Activated effector memory CD4-positive, alpha-beta T cell treated with Interleukin-2 at 50 U/mL for 16 hours (primary cell): ENCODE results near the gene STMN1.
"Not testable (repeated sequence)": the region's sequence is repeated elsewhere in the genome, so short reads cannot be mapped to it uniquely, and the experiment has no call there.

Source experiments
- DNase-seq: peaks from one replicate; pipeline ENCODE4 v3.0.0-alpha.2; 2020

The STMN1 gene

GRCh38 chr1:25905680-25906643 lies at the start of gene STMN1:
STMN1 (minus strand) TSS chr1:25906419; CDS start chr1:25904676, 1,743 bp downstream.
- DNase-seq = peak; percentile 82

GRCh38 chr1:25955553-25955952 lies 49.3 kb upstream of the STMN1 start:
- no peak for DNase-seq

GRCh38 chr1:25954282-25954938 lies 48.2 kb upstream of the STMN1 start:
- no peak for DNase-seq

DNA sequence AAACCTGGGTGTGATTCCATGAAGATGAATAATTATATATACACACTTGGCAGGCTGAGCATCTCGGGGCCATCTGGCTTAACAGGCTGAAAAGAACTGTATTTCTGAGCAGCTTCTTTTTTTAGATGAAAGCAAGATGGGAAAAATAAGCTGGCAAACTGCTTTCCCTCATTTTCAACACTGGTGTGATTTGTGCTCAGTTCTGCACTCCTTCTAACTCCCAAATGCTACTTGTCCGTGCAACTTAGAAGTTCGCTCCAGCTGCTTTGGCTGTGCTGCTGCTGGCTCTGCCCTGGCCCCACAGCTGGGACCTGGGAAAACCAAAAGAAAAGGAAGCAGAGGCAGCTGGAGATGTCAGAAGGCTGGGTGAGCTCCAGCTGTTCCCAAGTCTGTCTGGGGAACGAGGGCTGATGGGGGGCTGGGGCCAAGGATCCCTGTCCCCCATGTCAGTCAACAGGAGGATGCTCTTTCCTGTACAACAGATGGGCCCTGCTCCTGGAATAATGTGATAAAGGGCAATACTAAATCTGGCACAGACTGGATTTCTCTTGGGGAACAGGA lies 46.7 kb upstream of the STMN1 start:
- DNase-seq = no peak

DNA sequence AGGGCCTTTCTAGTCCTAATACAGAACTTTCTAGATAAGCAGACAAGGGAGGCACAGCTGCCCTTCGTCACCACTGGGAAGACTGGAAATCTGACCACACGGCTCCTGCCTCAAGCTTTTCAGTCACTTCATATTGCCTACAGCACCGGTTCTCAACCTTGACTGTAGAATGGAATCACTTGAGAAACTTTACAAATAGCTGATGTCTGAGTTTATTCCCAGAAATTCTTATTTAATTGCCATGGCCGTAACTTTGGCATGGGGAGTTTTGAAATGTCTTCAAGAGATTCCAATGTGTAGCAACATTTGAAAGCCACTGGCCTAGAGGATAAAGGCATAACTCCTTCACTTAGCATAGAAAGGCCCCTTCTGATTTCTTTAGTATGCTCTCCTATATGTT lies 42.4 kb upstream of the STMN1 start:
- no peak for DNase-seq

GRCh38 chr1:25947027-25947426 lies 40.8 kb upstream of the STMN1 start:
- no peak for DNase-seq

DNA sequence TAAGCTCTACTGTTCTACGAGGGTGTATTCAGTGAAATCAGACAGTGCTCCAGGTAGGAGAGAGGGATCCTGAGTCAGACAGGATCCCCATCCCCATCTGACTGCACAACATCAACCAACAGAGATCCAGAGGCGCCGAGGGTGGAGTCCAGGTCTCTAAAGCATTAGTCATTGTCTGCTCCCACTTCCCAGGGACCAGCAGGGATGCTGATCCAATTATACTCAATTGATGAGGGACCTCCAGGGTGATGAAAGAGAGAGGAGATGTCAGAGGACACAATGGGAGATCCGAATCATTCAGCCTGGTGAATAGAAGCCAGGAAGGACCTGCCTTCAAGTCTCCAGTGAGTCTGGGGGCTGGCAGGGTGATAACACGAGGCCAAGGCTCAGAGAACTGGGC lies 39.5 kb upstream of the STMN1 start:
- DNase-seq = no peak

- no peak for DNase-seq
Measured at GRCh38 chr1:25944986-25945385, 38.8 kb upstream of the STMN1 start.

DNA sequence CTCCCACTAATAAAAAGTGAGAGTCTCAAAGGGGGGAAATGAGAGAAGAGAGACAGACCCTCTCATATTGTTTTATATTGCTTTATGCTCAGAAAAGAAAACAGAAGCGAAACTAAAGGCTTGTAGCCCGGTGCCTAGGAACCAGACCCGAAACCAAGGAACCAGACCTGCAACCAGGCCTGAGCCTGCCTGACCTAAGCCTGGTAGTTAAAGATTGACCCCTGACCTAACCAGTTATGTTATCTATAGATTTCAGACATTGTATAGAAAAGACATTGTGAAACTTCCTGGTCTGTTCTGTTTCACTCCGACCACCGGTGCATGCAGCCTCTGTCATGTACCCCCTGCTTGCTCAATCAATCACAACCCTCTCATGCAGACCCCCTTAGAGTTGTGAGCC lies 37.3 kb upstream of the STMN1 start:
- DNase-seq = not testable (repeated sequence)

- DNase-seq = no peak
Measured at GRCh38 chr1:25936947-25937346, 30.7 kb upstream of the STMN1 start.

- no peak for DNase-seq
Measured at GRCh38 chr1:25933479-25934365, 27.5 kb upstream of the STMN1 start.

DNA sequence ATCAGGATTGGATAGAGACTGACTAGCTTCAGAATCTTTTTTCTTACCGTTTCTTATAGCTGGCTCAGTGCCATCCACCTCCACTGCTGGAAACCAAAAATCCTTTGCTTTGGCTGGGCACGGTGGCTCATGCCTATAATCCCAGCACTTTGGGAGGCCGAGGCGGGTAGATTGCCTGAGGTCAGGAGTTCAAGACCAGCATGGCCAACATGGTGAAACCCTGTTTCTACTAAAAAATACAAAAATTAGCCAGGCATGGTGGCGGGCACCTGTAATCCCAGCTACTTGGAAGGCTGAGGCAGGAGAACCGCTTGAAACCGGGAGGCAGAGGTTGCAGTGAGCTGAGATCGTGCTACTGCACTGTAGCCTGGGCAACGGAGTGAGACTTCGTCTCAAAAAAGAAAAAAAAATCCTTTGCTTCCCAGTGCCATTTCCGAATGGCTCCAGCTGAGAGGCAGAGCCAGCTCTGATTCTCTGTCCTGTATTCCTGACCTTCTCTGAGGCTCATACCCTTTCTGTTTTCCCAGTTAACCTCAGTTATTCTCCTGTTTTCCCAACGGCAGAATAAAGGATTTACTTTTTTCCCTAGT lies 26.7 kb upstream of the STMN1 start:
- not testable (repeated sequence) for DNase-seq

GRCh38 chr1:25932321-25932720 lies 26.1 kb upstream of the STMN1 start:
- no peak for DNase-seq

DNA sequence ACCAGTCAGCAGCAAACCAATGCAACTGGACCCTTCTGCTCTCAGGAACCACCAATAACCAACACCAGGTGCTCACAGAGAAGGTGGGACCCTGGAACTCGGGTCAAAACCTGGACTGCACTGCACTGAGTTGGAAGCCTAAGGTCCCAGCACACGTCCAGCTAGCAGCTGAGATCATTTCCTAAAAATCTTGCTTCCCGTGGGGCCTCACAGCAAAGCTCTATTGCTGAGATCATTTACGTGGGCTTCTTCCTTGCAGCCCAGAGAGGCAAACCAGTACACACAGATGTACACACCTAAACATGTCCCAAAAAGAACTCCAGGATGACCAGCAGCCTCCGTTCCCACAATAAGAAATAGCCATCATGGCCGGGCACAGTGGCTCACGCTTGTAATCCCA lies 22.8 kb upstream of the STMN1 start:
- DNase-seq = no peak

DNA sequence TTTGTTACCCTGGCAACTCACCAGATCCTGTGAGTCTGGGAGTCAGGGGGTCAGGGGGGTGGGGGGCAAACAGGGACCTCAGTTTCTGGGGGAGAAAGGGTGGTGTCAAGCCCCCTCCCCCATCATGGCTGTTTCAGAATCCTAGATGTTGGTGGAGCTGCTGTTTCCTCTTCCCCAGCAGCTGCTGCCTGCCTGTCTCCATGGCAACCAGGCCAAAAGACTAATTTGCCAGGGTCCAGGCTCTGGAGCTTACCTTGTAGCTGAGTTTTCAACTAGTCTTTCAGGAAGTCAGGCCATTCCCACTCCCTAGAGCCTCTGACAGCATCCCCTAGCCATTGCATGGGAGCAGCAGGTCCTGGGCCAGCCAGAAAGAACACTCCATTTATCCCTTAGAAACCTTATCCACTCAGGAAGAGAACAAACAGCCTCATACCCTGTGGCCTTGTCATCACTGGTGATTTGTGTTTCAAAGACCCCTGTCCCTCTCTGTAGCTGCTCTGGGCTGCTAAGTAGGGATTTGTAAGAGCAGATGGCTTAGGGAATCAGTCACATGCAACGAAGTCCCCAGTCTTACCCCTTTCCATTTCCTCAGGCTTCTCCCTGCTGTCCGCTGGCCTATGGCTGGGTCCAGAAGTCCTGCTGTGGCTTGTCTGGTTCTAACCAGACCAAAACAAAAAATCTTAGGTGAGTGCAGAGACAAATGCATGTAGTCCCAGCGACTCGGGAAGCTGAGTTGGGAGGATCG lies 21.5 kb upstream of the STMN1 start:
- DNase-seq = no peak

DNA sequence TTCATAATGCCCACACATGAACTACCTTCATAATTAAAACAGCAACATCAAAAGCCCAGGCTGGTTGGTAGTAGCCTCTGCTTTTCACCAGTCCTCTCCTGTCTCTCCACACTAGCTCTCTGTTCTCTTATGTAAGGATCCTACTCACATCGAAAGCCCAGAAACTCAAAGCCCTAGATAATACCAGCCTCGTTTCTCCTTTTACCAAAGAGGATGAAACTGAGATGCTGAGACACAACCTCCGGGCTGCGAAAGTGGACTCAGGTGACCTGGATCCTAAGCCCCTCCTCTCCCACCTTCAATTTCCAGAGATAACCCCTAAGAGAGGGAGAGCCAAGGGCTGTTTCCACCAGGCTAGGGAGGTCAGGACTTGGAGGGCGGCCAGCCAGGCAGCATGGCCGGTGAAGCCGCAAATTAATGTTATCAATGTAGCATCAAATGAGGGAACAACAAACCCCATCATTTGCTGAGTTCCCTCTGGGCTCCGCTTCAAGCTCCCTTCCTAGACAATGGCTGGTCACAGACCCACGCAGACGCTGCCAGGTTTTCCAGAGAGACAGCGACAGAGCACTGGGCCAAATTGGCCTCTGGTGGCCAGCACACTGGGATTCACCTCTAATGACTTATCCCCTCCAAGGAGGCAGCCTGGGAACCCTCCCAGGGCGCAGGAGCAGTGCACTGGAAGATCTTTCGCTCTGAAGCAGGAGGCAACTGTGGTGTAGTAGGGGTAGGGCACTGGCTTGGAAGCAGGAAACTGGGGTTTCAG lies 20.7 kb upstream of the STMN1 start:
- DNase-seq = no peak

DNA sequence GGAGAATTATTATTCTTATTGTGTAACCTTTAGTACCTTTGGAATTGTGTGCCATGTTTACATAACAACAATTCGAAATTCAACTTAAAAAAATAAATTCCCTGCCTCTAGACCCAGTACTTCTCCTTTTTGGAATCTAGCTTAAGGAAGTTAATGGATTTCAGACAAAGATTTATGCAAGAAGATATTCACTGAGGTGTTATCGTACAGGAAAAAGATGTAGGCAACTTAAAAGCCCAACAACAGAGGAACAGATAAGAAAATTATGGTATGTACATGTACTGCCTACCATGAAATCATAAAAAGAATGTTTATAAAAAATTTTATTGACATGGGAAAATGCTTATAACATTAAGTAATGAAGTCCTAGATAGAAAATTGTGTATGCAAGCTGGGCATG lies 18.2 kb upstream of the STMN1 start:
- DNase-seq = no peak

GRCh38 chr1:25922971-25923552 lies 16.8 kb upstream of the STMN1 start:
- DNase-seq = peak; percentile 8

DNA sequence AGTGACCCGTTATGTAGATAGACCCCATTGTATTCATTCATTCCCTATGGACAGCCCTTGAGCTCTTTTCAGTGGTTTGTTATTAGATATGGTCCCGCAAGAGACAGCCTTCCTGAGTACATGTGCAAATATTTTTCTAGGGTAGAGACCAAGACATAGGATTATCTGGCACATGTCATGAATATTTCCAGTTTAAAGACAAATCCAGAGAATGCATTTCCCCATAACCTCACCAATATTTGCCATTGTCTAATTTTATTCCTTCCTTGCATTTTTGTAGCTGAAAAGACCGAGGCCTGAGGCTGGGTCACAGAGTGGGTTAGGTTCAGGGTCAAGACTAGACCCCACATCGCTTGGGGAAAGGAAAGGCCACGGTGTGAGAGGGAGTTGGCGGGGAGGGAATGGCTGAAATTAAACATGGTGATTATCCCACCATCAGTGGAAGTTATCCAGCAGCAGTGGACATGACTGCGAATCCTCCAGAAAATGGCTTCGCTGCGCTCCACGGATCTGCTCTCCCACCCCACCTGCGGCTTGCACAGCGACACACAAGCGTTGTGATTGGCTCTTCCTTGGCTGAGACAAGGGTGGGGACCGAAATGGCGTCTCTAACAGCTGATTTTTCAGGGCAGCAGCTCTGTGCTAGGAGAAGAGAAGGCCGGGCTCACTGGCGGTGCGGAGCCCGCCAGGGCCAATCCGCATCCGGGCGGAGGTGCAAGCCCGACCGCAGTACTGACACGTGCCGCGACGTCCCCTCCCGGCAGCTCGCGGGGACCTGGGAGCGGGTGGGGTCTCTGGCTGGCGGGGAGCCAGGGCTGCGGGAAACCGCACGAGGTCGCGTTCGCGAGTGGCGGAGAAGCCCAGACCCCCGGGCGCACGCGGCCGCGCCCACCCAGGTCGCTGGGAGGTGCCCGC lies 16.1 kb upstream of the STMN1 start:
- DNase-seq = peak; percentile 29
